Placental epithelial cell (primary cell): ENCODE measurements around the gene IL1RAPL1. TPM values are rescaled to one million over a fixed set of nuclear protein-coding genes. Genes with fewer than 3 reads are reported as not detected.

Experiments used
- small RNA-seq: library from RNA; depleted of rRNA; stranded (forward); fragments of <200 nt; gene quantifications from one replicate; pipeline ENCODE3, GENCODE V24; 2012
- total RNA-seq: library from RNA; depleted of rRNA; stranded (reverse); fragments of >200 nt; gene quantifications from 2 replicates; pipeline ENCODE4 v1.2.3, GENCODE V29; 2012

Gene IL1RAPL1
- total RNA-seq = under 0.01 TPM in 1 of 2 replicates, not detected in the other

DNA sequence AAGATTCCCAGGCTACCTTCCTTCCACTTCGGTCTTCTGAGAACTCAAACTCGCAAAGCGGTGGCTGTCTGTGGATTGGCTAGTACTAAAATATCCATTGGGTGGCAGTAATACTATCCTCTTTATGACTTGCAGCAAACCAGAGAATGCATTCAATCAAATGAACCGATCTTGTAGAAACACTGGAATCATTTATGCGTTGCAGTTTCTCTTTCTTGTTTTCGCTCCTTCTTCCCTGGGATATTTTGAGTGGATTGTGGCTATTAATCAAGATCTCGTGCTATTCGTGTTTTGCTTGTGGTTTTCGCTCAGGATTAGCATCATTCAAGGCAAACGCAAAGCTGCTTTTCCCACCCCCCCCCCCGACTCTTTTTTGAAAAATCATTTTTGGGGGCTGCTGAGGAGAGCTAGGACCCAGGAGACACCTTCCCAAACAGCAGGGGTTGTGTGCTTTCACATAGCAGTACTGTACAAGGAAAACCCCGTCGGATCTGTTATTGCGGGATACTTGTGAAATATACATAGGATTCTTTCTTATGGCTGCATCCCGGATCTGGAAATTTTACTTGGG, at the start of gene IL1RAPL1:
TSS of gene IL1RAPL1 (plus strand) at position 466 of the 571 bp plus-strand sequence.

Small RNAs within 50 kb of the gene (small RNA-seq; reads per million reads assigned to genes)
- gene MIR4666B (not detected), gene RF00284 (not detected), gene RNA5SP500 (not detected)
